NCI-H69 (cell line): Measurements from ENCODE around the gene RAMP2.
"Not testable (repeated sequence)": the region's sequence is repeated elsewhere in the genome, so short reads cannot be mapped to it uniquely, and the experiment has no call there.

Source experiments
- DNase-seq: peaks from one replicate; lab custom pipeline; 2025; lab: John Stamatoyannopoulos, UW

RAMP2 gene

GRCh38 chr17:42769964-42770363 is 8.9 kb downstream of the RAMP2 start:
- DNase-seq = not testable (repeated sequence)

DNA sequence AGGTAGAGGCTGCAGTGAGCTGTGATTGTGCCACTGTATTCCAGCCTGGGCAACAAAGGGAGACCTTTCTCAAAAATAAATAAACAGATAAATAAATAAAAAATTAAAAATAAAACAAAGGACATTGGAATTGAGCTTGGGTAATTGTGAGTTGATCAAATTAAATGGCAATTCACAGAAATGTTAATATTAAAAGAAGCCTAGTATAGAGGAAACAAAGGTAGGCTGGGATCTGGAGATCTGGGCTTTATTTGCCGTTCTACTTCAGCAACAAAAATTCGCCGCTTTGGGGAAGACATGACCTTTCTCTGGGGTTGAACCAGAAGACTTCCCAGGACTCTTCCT is 11.9 kb downstream of the RAMP2 start:
- no peak for DNase-seq

DNA sequence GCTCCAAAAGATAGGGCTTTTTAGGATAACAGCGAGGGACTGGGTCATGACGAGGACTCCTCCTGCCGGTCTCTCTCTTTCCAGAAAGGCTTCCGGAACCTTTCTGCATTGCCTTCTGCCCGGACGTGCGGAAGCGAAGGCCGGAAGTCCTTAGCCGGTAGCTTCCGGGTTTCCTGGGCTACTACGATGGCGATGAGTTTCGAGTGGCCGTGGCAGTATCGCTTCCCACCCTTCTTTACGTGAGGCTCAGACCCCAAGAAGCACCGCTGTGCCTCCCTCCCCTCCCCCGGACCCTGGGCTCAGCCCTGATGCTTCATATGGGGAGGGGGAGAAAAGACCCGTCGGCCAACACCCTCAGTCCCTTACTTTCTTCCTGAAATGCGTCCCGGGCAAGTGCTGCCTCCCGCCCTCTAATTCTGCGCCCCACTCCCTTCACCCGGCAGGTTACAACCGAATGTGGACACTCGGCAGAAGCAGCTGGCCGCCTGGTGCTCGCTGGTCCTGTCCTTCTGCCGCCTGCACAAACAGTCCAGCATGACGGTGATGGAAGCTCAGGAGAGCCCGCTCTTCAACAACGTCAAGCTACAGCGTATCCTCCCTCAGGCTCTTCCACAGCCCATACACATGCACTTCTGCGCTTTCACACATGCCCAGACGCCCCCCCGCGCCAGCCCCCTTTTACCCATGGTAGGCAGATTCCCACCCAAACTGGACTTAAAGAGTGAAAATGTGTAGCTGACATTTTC is 12.4 kb downstream of the RAMP2 start, which contains the start of gene VPS25:
TSS of gene VPS25 (plus strand) at position 160 of the 746 bp plus-strand sequence. CDS start at position 187, 27 bp downstream.
- peak; percentile 94 for DNase-seq

DNA sequence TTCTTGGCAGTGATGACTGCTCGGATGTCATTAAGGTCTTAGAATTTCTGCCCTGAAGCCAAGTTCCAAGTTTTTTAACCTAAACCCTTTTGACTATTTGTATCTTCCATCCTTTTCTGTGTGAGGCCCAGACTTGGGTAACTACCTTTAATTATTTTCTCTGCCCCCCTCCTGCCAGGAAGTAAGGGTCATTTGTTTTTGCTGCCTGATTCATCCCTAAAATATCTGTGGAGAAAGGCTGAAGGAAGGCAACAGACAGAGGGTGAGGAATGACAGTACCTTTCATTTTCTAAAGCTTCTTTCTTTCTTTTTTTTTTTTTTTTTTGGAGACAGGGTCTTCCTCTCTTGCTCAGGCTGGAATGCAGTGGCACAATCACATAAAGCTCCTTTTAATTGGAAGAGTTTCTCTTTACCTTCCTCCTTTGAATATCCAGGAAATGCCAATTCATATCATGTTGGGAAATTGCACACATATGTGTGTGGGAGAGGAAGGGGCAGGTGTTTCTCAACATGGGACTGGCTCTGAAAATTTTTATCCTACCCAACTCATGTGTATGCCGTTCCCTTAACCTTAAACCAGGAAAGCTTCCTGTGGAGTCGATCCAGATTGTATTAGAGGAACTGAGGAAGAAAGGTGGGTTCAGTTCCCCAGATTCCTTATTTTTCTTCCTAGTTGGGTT is 13.2 kb downstream of the RAMP2 start:
- no peak for DNase-seq

DNA sequence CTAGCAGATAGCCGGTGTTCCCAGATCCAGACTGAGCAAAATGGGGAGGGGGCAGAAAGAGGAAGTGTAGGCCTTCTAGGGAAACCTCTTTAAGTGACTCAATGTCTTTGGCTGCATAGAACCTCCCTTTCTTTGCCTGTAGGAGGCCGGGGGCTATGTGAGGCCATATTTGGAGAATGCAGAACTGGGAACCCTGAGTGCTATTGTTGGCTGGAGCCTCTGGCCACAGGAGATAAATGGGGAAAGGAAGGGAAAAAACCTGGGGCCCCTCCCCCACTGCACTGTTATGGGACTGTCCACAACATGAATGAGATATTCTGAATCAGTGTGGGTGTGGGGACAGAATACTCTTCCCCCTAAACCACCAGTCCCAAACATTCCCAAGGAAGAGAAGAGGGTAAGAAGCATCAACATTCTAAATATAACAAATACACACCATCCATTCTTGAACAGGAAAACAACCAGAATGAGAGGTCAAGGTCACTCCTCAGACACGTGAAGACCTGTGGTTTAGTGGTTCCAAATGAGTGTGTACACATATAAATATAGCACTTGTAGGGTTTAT is 14.6 kb downstream of the RAMP2 start:
- DNase-seq = no peak

DNA sequence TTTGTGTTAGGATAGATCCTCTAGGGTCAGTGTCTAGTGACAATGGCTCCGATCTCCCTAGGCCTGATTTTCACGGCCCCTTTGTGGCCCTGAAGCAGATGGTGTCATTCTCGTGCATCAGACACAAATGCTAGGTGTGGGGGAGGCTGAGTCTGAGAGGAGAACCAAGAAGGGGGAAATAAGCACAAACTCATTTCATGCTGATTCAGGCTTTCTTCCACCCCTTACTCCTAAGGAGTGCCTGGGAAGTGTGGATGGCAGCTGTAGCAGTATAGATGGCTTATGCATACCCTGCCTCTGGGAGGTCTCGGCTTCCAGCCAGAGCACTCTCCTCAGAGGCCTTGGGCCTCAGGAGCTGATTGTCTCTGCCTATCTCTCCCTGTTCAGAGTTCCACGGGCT is 17.5 kb downstream of the RAMP2 start:
- no peak for DNase-seq

DNA sequence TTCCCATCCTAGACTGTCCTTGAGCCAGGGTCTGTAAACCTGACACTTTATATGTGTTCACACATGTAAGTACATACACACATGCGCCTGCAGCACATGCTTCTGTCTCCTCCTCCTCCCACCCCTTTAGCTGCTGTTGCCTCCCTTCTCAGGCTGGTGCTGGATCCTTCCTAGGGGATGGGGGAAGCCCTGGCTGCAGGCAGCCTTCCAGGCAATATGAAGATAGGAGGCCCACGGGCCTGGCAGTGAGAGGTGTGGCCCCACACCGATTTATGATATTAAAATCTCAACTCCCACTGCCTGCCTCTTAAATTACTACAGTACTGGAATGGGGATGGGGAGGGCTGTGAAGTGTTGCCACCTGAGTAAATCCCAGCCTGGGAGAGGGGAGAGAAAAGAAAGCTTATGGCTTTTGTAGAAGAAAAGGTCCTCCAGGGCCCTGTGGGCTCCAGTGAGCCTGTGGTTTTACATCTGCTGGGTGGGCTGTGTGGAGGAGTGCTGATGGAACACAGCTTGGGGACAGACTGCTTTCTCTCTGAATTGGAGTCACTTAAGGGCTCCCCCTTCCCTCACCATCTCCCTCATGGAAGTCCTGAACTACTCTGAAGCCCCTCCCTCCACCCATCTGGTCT is 18.4 kb downstream of the RAMP2 start:
- no peak for DNase-seq

DNA sequence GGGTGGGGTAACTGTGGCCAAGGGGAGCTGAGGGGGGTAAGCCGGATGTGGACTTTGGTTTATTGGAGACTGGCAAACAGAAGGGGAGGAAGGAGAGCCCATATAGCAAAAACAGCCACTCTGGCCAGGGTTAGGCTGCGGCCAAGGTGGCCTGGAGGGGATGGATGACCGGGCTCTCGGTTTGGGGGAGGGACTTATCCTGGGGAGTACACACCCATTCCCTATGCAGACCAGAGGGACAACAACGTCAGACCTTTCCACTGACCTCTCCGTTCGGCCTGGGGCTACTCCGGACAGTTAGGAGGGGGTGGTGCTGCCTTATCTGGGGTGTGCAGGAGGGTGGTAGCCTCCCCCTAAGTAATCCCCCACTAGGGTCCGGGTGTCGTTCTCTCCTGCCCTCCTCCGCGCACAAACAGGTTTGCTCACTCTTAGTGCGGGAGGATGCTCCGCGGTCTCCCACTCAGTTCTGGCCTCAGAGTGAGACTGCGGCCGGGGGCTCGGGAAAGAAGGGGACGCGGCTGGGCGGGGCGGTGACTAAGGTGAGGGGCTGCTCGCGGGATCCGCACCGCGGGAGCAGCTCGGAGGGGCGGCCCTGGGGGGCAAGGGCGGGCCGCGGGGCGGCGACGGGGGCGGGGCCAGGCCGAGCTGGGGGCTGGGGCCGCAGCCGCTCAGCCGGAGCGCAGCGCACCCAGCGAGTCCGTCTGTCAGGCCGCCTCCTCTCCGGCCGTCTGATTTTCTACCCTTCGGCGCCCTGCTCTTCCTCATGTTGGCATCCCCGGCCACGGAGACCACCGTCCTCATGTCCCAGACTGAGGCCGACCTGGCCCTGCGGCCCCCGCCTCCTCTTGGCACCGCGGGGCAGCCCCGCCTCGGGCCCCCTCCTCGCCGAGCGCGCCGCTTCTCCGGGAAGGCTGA is 19.2 kb downstream of the RAMP2 start, which contains the start of gene WNK4:
TSS of gene WNK4 (plus strand) at position 675 of the 915 bp plus-strand sequence. CDS start at position 764, 89 bp downstream.
- peak; percentile 65 for DNase-seq

DNA sequence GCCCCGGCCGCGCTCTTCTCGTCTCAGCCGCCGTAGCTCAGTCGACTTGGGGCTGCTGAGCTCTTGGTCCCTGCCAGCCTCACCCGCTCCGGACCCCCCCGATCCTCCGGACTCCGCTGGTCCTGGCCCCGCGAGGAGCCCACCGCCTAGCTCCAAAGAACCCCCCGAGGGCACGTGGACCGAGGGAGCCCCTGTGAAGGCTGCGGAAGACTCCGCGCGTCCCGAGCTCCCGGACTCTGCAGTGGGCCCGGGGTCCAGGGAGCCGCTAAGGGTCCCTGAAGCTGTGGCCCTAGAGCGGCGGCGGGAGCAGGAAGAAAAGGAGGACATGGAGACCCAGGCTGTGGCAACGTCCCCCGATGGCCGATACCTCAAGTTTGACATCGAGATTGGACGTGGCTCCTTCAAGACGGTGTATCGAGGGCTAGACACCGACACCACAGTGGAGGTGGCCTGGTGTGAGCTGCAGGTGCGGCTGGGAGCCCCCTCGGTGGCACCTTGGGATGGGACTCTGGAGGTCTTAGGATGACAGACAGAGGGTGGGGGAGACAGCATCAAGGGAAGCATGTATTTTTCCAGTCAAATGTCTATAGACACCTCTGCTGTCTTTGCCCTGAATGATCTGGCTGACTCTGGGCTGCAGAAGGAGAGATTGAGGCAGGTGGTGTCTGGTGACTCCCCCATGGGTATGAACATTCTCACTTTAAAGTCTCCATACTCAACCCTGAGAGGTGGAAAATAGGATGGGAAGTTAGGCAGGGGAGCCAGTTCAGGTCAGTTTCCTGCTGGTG is 20.0 kb downstream of the RAMP2 start:
- DNase-seq = no peak

DNA sequence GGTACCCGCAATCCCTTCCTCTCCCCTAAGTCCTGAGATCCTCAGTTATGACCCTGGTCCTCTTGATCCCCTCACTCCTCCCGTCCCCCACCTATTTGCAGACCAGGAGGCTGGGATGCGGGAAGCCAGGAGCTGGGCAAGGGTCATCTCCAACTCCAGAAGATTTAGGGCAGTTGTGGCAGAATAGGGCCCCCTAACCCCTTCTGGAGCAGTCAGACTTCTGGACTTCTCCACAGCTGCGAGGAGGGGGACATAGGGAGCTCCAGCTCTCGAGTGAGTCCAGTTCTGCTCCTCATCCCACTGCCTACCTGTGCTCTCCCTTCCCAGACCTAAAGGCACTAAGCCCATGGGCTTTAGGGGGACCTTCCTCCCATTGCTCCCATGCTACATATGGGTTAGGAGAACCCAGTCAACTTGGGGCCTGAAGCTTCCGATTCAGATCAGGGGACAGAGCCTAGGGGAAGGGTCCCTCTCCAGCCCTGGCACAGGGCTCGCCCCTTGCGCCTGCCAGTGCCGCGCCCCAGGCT is 20.7 kb downstream of the RAMP2 start:
- no peak for DNase-seq

DNA sequence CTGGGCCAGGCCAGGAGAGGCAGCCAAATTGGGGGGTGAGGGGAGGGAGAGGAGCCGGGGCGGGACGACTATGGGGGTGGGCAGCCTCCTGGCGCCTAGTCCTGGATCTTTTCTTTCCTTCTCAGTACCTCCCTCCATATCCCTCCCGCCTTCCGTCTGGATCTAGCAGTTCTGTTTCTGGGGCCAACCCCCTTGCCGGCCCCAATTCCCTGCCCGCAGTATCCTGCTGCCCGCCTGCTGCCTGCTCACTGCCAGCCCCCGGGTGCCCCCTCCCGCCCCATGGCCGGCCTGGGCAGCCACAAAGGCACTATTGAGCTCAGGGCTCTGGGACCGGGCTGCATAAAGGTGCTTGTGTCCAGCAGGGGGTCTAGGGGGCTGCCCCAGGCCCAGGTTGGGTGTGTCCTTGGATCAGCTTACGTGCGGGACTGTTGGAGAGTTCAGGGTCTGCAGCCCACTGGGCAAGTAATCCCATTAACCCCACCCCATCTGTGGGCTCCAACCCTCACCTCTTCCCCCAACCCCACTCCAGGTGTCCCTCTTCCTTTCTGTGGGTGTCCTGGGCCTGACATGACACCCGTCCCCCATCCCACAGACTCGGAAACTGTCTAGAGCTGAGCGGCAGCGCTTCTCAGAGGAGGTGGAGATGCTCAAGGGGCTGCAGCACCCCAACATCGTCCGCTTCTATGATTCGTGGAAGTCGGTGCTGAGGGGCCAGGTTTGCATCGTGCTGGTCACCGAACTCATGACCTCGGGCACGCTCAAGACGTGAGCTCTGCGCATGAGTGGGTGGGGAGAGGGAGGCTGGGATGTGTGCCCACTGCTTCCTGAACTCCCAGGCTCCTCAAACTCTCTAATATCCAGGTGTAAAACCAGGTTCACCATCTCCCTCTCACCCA is 21.4 kb downstream of the RAMP2 start:
- no peak for DNase-seq

- DNase-seq = no peak
These were observed 22.2 kb downstream of the RAMP2 start for GRCh38 chr17:42783062-42783790.

DNA sequence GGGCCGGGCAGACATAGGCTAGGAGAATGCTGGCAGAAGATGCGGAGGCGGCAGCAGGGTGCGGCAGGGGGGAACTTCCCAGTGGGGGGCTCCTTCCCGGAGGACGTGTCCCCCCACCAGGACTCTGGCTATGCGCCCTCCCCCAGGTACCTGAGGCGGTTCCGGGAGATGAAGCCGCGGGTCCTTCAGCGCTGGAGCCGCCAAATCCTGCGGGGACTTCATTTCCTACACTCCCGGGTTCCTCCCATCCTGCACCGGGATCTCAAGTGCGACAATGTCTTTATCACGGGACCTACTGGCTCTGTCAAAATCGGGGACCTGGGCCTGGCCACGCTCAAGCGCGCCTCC is 22.7 kb downstream of the RAMP2 start:
- DNase-seq = no peak

DNA sequence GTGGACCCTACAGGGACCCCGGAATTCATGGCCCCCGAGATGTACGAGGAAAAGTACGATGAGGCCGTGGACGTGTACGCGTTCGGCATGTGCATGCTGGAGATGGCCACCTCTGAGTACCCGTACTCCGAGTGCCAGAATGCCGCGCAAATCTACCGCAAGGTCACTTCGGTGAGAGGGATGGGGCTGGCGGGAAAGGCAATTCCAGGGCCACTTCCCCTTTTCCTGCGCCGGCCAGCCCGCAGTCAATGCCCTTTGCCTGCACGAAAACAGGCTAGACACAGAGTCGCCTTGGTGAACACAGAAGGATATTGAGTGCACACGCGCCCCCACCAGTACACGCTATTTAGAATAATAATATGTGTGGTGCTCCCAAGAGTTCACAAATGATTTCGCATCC is 23.4 kb downstream of the RAMP2 start:
- no peak for DNase-seq

GRCh38 chr17:42784811-42785592 is 24.0 kb downstream of the RAMP2 start:
- DNase-seq = peak; percentile 61

DNA sequence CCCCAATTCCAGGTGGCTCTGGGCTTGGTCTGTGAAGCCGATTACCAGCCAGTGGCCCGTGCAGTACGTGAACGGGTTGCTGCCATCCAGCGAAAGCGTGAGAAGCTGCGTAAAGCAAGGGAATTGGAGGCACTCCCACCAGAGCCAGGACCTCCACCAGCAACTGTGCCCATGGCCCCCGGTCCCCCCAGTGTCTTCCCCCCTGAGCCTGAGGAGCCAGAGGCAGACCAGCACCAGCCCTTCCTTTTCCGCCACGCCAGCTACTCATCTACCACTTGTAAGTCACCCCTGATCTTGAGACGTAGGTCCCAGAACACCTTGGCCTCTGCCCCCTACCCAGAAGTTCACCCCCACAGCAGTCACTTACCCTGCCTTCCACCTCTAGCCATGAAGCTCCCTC is 26.2 kb downstream of the RAMP2 start:
- DNase-seq = no peak

DNA sequence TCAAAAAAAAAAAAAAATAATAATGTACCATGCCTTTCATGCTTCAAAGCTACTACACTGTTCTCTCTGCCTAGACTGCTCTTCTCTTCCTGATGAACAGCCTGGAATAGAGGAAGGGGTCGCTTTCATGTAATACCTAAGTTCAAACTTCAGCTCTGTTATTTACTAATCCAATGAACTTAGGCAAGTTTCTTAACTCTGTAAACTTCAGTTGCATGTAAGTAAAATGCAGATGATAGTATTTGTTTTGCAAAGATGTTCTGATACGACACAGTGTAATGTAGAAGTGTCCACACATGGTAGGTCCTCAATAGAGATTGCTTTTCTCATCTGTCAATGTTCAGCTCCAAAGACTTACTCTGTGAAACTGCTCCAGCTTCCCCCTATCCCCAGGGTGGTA is 30.9 kb downstream of the RAMP2 start:
- DNase-seq = no peak

DNA sequence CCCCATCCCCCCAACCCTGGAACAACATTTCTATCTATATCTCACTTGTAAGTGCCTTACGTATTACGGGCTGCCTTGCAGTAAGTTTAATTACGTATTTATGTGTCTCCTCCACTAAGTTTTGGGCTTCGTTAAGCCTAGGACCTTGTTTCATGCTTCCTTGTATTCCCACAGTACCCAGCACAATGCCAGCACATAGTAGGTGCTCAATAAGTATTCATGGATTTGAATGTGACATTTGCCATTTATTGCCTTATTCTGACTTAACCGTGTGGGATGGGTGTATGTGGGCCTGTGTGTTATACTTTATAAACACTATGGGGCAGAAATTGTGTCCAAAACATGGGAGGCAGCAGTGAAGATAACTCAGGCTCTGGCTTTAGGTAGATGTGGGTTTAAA is 31.5 kb downstream of the RAMP2 start:
- DNase-seq = no peak
